ENCODE data around the gene DYNLRB2.

DNA sequence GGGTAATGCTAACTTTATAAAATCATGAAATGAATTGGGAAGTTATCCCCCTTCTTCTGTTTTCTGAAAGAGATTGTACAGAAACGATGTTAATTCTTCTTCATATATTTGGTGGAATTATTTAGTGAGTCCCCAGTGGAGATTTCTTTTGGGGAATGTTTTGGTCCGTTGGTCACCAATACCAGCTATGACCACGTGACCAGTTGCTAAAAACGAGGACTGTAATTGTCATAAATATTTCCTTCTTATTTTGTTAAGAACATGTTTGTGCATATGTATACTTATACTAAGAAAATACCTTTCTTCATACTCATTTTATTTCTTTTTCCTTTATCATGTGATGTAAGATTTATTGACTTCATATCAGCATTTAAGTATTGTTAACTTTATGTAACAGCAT is 10.3 kb upstream of the DYNLRB2 start:
- TF ChIP-seq, protein P1, sequence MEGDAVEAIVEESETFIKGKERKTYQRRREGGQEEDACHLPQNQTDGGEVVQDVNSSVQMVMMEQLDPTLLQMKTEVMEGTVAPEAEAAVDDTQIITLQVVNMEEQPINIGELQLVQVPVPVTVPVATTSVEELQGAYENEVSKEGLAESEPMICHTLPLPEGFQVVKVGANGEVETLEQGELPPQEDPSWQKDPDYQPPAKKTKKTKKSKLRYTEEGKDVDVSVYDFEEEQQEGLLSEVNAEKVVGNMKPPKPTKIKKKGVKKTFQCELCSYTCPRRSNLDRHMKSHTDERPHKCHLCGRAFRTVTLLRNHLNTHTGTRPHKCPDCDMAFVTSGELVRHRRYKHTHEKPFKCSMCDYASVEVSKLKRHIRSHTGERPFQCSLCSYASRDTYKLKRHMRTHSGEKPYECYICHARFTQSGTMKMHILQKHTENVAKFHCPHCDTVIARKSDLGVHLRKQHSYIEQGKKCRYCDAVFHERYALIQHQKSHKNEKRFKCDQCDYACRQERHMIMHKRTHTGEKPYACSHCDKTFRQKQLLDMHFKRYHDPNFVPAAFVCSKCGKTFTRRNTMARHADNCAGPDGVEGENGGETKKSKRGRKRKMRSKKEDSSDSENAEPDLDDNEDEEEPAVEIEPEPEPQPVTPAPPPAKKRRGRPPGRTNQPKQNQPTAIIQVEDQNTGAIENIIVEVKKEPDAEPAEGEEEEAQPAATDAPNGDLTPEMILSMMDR (IDR thresholded peaks at IDR 0.05) = no peak
- no peak for TF ChIP-seq ZFX (IDR thresholded peaks at IDR 0.05; ENCODE audit: borderline replicate concordance)
